Caco-2 (cell line): ENCODE measurements around the gene RPS6KA6. TPM values are rescaled to one million over a fixed set of nuclear protein-coding genes. Genes with fewer than 3 reads are reported as not detected.
A peak's percentile ranks its signal among the peaks of the same experiment; 100 is the strongest.

Source experiments
- Bru-seq: library from RNA; stranded (reverse); fragments of 400-500 nt; gene quantifications from one replicate; lab custom pipeline; 2021; lab: Mats Ljungman, UMichigan
- BruChase-seq, 2 experiments: library from RNA; stranded (reverse); fragments of 400-500 nt; gene quantifications; one replicate each; lab custom pipeline; 2021; lab: Mats Ljungman, UMichigan
- BruUV-seq: library from RNA; stranded (reverse); fragments of 400-500 nt; replicated peaks from 2 replicates; lab custom pipeline; 2021; lab: Mats Ljungman, UMichigan
- CTCF ChIA-PET: fragments of 300-600 bp; sonication (Branson Sonifier 250); formaldehyde crosslinking; loops from one replicate; lab custom pipeline; 2022; ENCODE audit warnings: antibody characterized with exemption; lab: Charles Lee
- POLR2A ChIA-PET: fragments of 300-600 bp; sonication (Branson Sonifier 250); formaldehyde crosslinking; loops from one replicate; lab custom pipeline; 2022; ENCODE audit warnings: antibody characterized with exemption; lab: Charles Lee
- DNase-seq, 2 experiments: peaks; one replicate each; pipeline versions ENCODE4 v3.0.0 to v3.0.0-alpha.2; 2020 to 2022
- H3K27me3 ChIP-seq: replicated peaks from 2 replicates; pipeline ENCODE4 v1.6.0; 2011; ENCODE audit warnings: low read length; ENCODE audit not compliant: control insufficient read depth, insufficient read depth
- H3K36me3 ChIP-seq: 2 replicates; pipeline ENCODE4 v1.5.1; 2011; ENCODE audit warnings: low read length; ENCODE audit not compliant: control insufficient read depth, insufficient read depth
- H3K4me1 ChIP-seq: fragments of 250-450 bp; sonication (Bioruptor Pico); 2 replicates; pipeline ENCODE4 v1.5.1; 2020; ENCODE audit warnings: mild to moderate bottlenecking
- H3K4me3 ChIP-seq: 2 replicates; pipeline ENCODE4 v1.5.1; 2011; ENCODE audit warnings: low read depth, mild to moderate bottlenecking, control low read depth, low read length
- H3K9me3 ChIP-seq: fragments of 250-450 bp; sonication (Bioruptor Pico); 2 replicates; pipeline ENCODE4 v1.5.1; 2020; ENCODE audit warnings: mild to moderate bottlenecking, moderate library complexity
- H3K27ac Mint-ChIP-seq: one replicate; pipeline ENCODE4 v1.8.0; 2022; ENCODE audit warnings: mixed read lengths; ENCODE audit not compliant: unreplicated experiment
- H3K27me3 Mint-ChIP-seq: one replicate; pipeline ENCODE4 v1.8.0; 2022; ENCODE audit warnings: mixed read lengths; ENCODE audit not compliant: insufficient read depth, unreplicated experiment
- H3K36me3 Mint-ChIP-seq: one replicate; pipeline ENCODE4 v1.8.0; 2022; ENCODE audit warnings: mild to moderate bottlenecking, mixed read lengths; ENCODE audit not compliant: insufficient read depth, unreplicated experiment
- H3K4me1 Mint-ChIP-seq: one replicate; pipeline ENCODE4 v1.8.0; 2022; ENCODE audit warnings: low read depth, mixed read lengths; ENCODE audit not compliant: unreplicated experiment
- H3K4me3 Mint-ChIP-seq: one replicate; pipeline ENCODE4 v1.8.0; 2022; ENCODE audit warnings: mild to moderate bottlenecking, moderate library complexity, mixed read lengths; ENCODE audit not compliant: unreplicated experiment
- H3K9me3 Mint-ChIP-seq: one replicate; pipeline ENCODE4 v1.8.0; 2022; ENCODE audit warnings: mixed read lengths; ENCODE audit not compliant: unreplicated experiment
- intact Hi-C: fragments of 100-400 bp; cut with micrococcal nuclease; formaldehyde crosslinking; loops from one replicate; pipeline ENCODE4 v1.10.0; 2022; ENCODE audit not compliant: unreplicated experiment
- long read RNA-seq: library from polyadenylated mRNA; stranded (forward); transcript quantifications from one replicate; pipeline ENCODE4 v2.0.0, GENCODE V29; 2022
- total RNA-seq: library from RNA; stranded (reverse); gene quantifications from 2 replicates; pipeline ENCODE4 v1.2.3, GENCODE V29; 2022
- TF ChIP-seq, protein P1 (sequence below), 2 experiments: fragments of 200-600 bp in 1 of 2; IDR thresholded peaks; 1 replicate in 1 of 2; 2 replicates in 1 of 2; pipeline versions ENCODE4 v1.5.1 to v1.8.0; 2011 to 2022; ENCODE audit warnings: antibody characterized with exemption in 1 of 2, control low read depth in 1 of 2, inconsistent platforms in 1 of 2, low read depth in 1 of 2, low read length in 1 of 2, mild to moderate bottlenecking in 1 of 2, moderate library complexity in 1 of 2; ENCODE audit not compliant: insufficient read depth in 1 of 2, severe bottlenecking in 1 of 2, unreplicated experiment in 1 of 2

Gene RPS6KA6
- total RNA-seq (8.7 and 9.2 TPM in 2 replicates), Bru-seq, nascent RNA (percentile 64 among the genes with signal in this experiment), BruChase-seq, experiment 1, labeled RNA remaining after a 2-hour chase (percentile 67 among the genes with signal in this experiment), BruChase-seq, experiment 2, labeled RNA remaining after a 6-hour chase (percentile 57 among the genes with signal in this experiment)
- long read RNA-seq, partial matches to known transcripts: 1 of 8 reads
- long read RNA-seq, other reads (novel, unspliced or antisense): 3 of 8 reads

DNA sequence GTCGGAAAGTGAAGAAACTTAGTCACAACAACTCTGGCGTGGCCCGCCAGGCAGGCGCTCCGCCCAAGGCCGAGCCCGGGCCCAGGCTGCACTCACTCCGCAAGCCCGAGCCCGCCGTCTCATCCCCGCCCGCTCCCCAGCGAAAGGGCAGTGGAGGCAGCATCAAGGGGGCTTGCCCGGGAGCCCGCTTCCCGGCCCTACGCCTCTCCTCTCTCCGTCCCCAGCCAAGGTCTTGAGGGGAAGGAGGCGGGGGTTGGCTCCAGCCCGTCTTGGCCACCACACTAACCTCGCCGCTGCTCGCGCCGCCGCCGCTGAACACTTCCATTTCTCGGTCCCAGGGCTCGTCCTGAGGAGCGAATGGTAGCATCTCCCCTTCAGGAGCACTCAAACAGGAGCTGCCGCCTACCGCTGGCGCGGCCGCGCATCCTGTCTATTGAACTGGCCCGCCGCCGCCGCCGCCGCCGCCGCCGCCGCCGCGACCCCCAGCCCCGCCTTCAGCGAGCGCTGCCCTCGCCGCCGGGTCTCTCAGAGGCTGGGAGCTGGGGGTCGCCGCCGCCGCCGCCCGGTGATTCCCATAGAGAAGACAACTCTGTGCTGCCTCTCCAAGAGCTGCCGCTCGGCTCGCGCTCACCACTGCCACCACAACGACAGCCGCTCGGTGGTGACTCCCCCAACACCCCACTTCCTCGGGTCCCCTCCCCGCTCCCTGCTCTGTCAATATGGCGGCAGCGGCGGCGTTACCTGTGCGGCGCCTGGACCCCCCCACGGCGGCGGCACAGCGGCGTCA lies at the start of gene RPS6KA6:
Gene RPS6KA6 (minus strand): TSS at position 667 of the 787 bp plus-strand sequence. CDS start 300 bp downstream, at position 367.
- Mint-ChIP-seq H3K27me3 (no peaks in the 10 kb centered on the region), H3K4me1 (peaks cover 17% of the 10 kb centered on the region), H3K36me3 (no peaks in the 10 kb centered on the region), H3K9me3 (no peaks in the 10 kb centered on the region), H3K4me3 (peak within 1 kb of the TSS; percentile 90), H3K27ac (peak within 1 kb of the TSS; percentile 45)
- H3K27me3 ChIP-seq: no peaks in the 10 kb centered on the region
- H3K4me1 ChIP-seq: 0 out of 2 replicates have a peak, but pooled peaks cover 4% of the 10 kb centered on the region
- H3K9me3 ChIP-seq: no peaks in the 10 kb centered on the region
- intact Hi-C loops: loop anchor here (1.0 kb wide), 1 partner anchor 141 kb away; no protein-coding TSS in a partner anchor
- CTCF ChIA-PET: interaction anchor here (1.5 kb wide), 1 partner anchor 142 kb away, joined by 4 read pairs; no protein-coding TSS in a partner anchor
- TF ChIP-seq, protein P1, sequence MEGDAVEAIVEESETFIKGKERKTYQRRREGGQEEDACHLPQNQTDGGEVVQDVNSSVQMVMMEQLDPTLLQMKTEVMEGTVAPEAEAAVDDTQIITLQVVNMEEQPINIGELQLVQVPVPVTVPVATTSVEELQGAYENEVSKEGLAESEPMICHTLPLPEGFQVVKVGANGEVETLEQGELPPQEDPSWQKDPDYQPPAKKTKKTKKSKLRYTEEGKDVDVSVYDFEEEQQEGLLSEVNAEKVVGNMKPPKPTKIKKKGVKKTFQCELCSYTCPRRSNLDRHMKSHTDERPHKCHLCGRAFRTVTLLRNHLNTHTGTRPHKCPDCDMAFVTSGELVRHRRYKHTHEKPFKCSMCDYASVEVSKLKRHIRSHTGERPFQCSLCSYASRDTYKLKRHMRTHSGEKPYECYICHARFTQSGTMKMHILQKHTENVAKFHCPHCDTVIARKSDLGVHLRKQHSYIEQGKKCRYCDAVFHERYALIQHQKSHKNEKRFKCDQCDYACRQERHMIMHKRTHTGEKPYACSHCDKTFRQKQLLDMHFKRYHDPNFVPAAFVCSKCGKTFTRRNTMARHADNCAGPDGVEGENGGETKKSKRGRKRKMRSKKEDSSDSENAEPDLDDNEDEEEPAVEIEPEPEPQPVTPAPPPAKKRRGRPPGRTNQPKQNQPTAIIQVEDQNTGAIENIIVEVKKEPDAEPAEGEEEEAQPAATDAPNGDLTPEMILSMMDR (IDR thresholded peaks at IDR 0.05; ENCODE audit: insufficient read depth in 1 of 2, low read depth in 1 of 2, low read length in 1 of 2, severe bottlenecking in 1 of 2, unreplicated experiment in 1 of 2): no peak
- peak within 1 kb of the TSS; percentile 42 for H3K4me3 ChIP-seq
- POLR2A ChIA-PET: no interaction called here
- peak; percentile 29 to 43 for DNase-seq
- BruUV-seq: no TSS peak
- H3K36me3 ChIP-seq: no peaks in the 10 kb centered on the region

DNA sequence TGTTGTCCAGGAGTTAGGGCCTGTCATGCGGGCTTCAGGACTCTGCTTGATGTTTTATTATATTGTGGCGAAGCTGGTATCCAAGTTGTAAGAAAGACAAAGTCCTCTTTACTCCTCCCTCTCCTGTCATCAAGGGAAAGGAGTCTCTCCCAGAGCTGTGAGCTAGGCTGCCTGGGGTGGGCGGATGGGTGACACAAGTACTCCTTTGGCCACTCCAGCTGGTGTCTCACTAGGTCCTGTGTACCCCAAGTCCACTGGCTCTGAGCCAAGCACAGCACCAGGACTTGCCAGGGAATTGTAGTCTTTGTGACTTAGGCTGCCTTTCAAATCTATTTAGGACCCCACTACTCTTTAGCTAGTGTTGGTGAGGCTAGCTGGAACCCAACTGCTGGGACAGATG lies 36.7 kb upstream of the RPS6KA6 start:
- no TSS peak for BruUV-seq
- no peaks in the 10 kb centered on the region for H3K27me3 Mint-ChIP-seq
- intact Hi-C loops: no loop called here

DNA sequence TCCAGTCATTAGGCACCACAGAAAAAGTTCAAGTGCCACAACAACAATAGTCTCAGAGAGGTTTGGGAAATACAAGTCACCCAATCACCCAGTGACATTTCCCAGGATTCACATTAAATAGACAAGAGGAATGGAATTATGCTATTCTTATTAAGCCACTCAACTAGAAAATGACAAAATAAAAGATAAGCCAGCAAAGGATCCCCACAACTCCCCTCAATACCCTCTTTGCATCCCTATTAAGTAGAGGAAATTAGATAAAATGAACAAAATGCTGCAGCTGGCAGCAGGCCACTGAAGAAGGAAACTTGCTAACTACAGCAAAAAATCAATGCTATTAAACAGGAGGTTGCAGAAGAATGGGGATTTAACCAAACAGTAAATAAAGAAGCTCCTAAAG lies 35.3 kb upstream of the RPS6KA6 start:
- no TSS peak for BruUV-seq
- CTCF ChIA-PET: no interaction called here
- intact Hi-C loops: no loop called here
- DNase-seq: no peak
- Mint-ChIP-seq H3K27me3 (no peaks in the 10 kb centered on the region), H3K36me3 (no peaks in the 10 kb centered on the region), H3K4me3 (no peak overlapping the region), H3K4me1 (peaks cover 7% of the 10 kb centered on the region), H3K9me3 (no peaks in the 10 kb centered on the region), H3K27ac (no peak overlapping the region)
- TF ChIP-seq, protein P1 (IDR thresholded peaks at IDR 0.05; ENCODE audit: insufficient read depth in 1 of 2, low read depth in 1 of 2, low read length in 1 of 2, severe bottlenecking in 1 of 2, unreplicated experiment in 1 of 2): no peak
- H3K36me3 ChIP-seq: no peaks in the 10 kb centered on the region
- no peak overlapping the region for H3K4me3 ChIP-seq
- H3K27me3 ChIP-seq: no peaks in the 10 kb centered on the region
- no peaks in the 10 kb centered on the region for H3K9me3 ChIP-seq
- no peaks in the 10 kb centered on the region for H3K4me1 ChIP-seq
- POLR2A ChIA-PET: no interaction called here

More for the DNA sequence above, 36.7 kb upstream of the RPS6KA6 start:
- Mint-ChIP-seq H3K4me3 (no peak overlapping the region), H3K9me3 (no peaks in the 10 kb centered on the region), H3K36me3 (no peaks in the 10 kb centered on the region), H3K27ac (no peak overlapping the region), H3K4me1 (peaks cover under 1% of the 10 kb centered on the region)
- no peak for DNase-seq
- H3K4me1 ChIP-seq: no peaks in the 10 kb centered on the region
- H3K9me3 ChIP-seq: no peaks in the 10 kb centered on the region
- TF ChIP-seq, protein P1 (IDR thresholded peaks at IDR 0.05; ENCODE audit: insufficient read depth in 1 of 2, low read depth in 1 of 2, low read length in 1 of 2, severe bottlenecking in 1 of 2, unreplicated experiment in 1 of 2): no peak
- no peaks in the 10 kb centered on the region for H3K27me3 ChIP-seq
- no peaks in the 10 kb centered on the region for H3K36me3 ChIP-seq
- CTCF ChIA-PET: no interaction called here
- H3K4me3 ChIP-seq: no peak overlapping the region
- POLR2A ChIA-PET: no interaction called here
